ENCODE measurements around the gene SPATA31A6.
"Not testable (repeated sequence)": the region's sequence is repeated elsewhere in the genome, so short reads cannot be mapped to it uniquely, and the experiment has no call there.

Gene SPATA31A6

DNA sequence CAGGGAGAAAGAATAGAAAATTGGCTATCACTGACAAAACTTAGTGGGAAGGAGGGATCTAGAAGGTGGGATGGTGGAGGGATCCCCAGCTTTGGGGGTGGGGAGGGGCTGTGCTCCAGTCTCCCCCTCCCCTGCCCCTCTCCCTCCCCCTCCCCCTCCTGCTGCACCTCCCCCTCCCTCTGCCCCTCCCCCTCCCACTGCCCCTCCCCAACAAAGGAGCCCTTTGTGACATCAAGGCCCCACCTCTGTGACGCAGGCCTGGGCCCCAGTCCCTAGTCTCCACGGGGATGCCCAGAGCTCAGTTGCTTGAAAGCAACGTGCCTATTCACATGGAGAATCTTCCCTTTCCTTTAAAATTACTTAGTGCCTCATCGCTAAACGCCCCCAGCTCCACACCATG is at the start of gene SPATA31A6:
Gene SPATA31A6 (plus strand): TSS at position 301 of the 400 bp plus-strand sequence. CDS start 29 bp downstream, at position 330.
- DNase-seq (ENCODE audit: low spot score): not testable (repeated sequence)

DNA sequence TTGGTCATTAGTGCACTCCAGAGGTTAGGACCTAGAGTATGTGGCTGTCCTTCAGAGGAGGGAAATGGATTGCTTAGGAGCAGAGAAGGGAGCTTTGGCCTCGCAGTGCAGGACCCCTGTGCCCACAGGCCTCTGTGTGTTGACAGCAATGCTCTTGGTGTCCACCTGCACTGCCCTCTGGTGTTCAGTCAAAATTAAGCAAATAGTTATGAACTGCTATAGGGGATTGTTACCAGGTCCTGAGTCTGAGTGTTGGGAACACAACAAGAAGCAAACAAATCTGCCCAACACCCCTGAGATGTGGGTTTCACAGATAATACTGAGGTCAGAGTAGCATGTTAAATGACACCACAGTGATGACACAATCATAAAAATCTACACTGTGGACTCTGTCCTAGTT is 23.2 kb upstream of the SPATA31A6 start:
- not testable (repeated sequence) for DNase-seq (ENCODE audit: low spot score)

DNA sequence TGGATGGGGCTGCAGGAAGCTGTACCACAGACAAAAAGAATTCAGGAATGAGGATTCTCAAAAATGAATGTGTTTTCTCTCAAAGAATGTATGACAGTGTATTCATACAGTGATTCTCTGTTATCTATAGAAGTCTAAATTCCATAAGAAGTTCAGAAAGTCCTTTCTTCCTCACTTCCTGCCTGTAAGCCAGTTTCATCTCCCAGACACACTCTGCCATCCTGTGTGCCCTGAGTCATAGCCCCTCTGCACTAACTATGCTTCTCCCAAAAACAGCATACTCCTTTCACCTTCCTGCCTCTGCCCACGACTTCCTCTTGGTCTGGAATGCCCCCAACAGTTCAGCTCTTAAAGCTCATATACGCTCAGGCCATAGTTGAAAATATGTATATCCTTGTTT is 36.4 kb downstream of the SPATA31A6 start:
- not testable (repeated sequence) for DNase-seq (ENCODE audit: low spot score)

DNA sequence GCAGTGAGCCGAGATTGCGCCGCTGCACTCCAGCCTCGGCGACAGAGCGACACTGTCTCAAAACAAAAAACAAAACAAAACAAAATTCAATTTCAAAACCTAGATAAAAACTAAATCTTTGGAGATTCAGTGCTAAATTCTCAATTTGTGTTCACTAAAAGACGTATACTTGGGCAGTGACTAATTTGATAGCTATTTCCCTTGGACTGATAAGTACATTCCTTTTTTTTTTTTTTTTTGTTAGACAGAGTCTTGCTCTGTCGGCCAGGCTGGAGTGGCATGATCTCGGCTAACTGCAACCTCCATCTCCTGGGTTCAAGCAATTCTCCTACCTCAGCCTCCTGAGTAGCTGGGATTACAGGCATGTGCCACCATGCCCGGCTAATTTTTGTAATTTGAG is 39.8 kb downstream of the SPATA31A6 start:
- DNase-seq (ENCODE audit: low spot score): not testable (repeated sequence)

DNA sequence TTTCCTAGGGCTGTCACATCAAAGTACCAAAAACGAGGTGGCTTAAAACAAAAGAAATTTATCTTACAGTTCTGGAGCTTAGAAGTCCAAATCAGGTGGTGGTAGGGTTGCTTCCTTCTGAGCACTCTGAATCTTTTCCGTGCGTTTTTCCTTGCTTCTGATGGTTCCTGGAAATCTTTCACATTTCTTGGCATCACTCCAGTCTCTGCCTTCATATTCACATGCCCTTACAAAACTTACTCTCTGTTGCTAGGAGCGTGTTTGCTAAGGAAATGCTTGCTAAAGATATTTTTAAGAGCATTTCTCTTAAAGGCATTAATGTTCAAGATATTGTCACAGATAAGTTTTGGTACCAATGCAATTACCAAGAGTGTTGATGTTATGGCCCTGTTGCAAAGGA is 49.6 kb downstream of the SPATA31A6 start:
- DNase-seq (ENCODE audit: low spot score): not testable (repeated sequence)

DNA sequence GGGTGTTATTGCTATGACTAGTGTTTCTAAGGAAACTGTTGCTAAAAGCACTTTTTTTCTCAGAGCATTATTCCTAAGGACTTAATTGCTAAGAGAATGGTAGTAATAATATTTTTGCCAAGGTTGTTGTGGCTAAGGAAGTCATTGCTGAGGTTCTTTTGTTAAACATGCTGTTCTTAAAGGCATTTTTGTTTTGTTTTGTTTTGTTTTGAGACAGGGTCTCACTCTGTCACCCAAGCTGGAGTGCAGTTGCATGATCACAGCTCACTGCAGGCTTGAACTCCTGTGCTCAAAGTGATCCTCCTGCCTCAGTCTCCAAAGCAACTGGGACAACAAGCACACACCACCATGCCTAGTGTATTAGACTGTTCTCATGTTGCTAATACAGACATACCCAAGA is 51.2 kb downstream of the SPATA31A6 start:
- not testable (repeated sequence) for DNase-seq (ENCODE audit: low spot score)

DNA sequence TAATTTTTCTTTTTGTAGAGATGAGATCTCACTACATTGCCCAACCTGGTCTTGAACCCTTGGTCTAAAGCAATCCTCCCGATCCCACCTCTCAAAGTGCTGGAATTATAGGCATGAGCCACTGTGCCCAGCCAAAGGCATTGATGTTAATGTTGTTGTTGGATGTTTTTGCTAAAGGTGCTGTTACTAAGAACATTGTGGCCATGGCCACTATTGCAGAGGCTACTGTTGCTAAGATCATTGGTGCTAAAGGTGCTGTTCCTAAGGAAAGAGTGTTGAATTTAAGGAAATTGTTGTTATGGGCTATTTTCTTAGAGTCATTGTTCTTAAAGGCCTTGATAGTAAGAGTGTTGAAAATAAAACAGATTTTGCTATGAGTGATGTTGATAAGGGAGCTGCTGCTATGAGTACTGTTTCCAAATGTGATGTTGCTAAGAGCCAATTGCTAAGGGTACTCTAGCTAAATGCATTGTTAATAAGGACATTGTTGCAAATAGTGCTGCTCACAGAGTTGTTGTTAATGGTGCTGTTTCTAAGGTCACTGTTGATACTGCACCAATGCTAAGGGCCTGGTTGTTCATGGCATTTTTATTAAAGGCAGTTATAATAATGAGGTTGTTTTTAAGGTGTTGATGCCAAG is 52.0 kb downstream of the SPATA31A6 start:
- not testable (repeated sequence) for DNase-seq (ENCODE audit: low spot score)

DNA sequence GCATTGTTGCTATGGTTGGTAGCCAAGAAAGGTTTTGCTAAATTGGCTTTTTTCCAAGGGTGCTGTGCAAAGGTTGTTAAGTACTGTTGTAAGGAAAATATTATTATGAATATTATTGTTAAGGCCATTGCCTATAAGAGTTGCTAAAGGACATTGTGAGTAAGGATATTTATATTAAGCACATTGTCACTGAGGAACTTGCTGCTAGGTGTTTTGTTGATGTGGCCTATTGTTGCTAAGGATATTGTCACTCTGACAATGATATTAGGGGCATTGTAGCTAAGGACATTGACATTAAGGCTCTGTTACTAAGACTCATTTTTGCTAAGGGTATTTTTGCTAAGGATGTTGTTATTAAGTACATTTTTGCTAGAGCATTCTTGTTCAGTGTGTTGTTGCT is 52.6 kb downstream of the SPATA31A6 start:
- DNase-seq (ENCODE audit: low spot score): not testable (repeated sequence)

DNA sequence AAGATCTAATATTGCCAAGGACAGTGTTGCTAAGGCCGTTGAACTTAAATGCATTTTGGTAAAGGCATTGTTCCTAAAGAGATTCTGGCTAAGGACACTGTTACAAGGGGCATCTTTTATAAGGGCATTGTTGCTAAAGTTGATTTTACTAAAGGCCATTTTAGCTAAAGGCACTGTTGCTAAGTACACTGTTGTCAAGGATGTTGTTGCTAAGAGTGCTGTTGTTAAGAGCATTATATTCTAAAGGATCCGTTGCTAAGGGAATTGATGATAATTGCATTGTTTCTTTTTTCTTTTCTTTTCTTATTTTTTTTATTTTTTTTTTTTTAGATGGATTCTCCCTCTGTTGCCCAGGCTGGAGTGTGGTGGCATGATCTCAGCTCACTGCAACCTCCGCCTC is 53.9 kb downstream of the SPATA31A6 start:
- DNase-seq (ENCODE audit: low spot score): not testable (repeated sequence)

DNA sequence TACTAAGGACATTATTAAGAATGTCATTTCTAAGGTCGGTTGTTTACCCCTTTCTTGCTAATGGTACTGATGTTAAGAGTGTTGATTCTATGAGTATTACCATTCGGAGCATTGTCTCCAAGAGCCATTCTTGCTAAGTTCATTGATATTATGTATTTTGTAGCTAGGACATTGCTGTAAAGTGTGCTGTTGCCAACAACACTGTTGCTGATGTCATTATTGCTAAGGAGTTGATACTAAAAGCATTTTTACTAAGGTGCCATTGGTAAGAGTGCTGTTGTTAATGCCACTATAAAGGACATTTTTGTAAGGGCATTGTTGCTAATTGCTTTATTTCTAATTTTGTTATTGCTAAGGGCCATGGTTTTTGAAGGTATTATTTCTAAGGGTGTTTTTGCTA is 55.4 kb downstream of the SPATA31A6 start:
- DNase-seq (ENCODE audit: low spot score): not testable (repeated sequence)
